ENCODE measurements around the gene C18orf32.
"Not testable (repeated sequence)": the region's sequence is repeated elsewhere in the genome, so short reads cannot be mapped to it uniquely, and the experiment has no call there.

GRCh38 chr18:49474935-49475334 lies 12.1 kb downstream of the C18orf32 start:
- not testable (repeated sequence) for TF ChIP-seq CTCF (IDR thresholded peaks at IDR 0.05); POLR2AphosphoS5 (IDR thresholded peaks at IDR 0.05); POLR2A (IDR thresholded peaks at IDR 0.05; ENCODE audit: low read depth)

Data from esophagus muscularis mucosa (tissue), 3 donors.